HG02870 (cell line): ENCODE data around the gene ABHD15.

Experiments used
- ATAC-seq: cut with Tn5 transposase; IDR thresholded peaks from one replicate; pipeline ENCODE4 v1.9.1; 2021; ENCODE audit warnings: mild to moderate bottlenecking, moderate library complexity; ENCODE audit not compliant: unreplicated experiment

Gene ABHD15, protein sequence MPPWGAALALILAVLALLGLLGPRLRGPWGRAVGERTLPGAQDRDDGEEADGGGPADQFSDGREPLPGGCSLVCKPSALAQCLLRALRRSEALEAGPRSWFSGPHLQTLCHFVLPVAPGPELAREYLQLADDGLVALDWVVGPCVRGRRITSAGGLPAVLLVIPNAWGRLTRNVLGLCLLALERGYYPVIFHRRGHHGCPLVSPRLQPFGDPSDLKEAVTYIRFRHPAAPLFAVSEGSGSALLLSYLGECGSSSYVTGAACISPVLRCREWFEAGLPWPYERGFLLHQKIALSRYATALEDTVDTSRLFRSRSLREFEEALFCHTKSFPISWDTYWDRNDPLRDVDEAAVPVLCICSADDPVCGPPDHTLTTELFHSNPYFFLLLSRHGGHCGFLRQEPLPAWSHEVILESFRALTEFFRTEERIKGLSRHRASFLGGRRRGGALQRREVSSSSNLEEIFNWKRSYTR

DNA sequence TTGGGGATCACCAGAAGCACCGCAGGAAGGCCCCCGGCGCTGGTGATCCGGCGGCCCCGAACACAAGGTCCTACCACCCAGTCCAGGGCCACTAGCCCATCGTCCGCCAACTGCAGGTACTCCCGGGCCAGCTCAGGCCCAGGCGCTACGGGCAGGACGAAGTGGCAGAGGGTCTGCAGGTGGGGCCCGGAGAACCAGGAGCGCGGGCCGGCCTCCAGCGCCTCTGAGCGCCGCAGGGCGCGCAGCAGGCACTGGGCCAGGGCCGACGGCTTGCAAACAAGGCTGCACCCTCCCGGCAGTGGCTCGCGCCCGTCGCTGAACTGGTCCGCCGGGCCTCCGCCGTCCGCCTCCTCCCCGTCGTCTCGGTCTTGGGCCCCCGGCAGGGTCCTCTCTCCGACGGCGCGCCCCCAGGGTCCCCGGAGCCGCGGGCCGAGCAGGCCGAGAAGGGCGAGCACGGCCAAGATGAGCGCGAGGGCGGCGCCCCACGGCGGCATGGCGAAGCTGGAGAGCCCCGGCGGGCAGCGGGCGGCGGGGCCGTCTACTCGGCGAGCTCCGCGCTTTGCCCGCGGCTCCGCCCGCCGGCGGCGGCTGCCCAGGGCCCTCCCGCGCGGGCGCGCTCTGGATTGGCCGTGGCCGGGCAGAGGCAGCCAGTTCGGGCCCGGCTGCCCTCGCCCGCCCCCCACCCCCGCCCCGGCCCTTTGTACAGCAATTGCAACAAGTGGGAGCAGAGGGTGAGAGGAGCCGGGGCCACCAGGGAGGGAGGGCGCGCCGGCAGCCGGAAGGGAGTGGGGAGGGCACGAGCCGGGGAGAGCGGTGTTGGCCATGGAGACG is at the start of gene ABHD15:
Gene ABHD15, minus strand, starts transcription at position 565 of the 831 bp plus-strand sequence. Its CDS starts 71 bp downstream, at position 494.
- no peak for ATAC-seq

DNA sequence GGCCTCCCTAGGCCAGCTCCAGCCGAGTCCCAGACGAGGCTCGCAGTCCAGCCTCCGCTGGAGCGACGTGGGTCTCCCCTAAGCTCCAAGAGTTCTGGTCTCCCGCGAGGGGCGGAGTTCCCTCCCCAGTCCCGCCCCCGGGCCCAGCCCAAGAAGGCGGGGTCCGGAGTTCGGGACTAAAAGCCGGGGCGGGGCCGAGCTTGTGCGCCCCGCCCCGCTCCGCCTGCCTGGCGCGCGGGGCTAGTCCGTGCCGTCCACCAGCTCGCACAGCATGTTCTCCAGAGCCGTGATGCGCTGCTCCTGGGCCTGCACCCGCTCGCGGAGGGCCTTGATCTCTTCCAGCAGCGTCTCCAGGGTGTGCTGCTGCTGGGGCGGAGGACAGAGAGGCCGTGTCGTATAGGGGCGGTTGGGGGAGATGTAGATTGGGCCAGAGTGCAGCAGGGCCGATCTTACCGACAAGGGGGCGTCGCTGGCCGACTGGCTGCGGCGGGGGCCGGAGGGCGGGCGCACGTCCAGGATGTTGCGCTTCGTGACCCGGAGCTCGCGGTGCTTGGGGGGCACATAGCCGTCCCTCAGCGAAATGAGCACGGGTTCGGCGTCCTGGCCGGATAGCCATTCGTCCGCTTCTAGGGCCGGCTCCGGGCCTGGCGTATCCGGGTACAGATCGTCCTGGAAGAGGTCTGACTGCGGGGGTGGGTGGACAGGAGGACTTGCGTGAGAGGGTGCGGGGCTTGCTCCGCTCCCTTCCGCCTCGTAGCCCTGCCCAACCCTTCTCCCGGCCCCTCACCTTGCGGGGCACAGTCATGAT is 48.9 kb upstream of the ABHD15 start:
- ATAC-seq, result peak; percentile 31

DNA sequence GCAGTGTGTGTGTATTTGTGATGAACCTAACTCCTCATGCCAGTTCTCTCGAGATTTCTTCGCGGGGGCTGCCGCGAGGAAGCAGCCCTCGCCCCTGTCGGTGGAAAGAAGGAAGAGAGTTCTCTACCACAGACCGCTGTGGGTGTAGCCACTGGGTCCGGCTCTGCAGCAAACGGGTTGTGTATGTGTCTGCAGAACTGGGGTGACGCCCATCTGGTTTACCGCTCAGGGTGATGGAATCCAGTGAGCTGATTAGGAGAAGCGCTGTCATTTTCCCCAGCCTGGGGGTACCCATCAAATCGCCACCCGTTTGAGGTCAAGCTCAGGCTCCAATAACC is 48.2 kb upstream of the ABHD15 start:
- no peak for ATAC-seq

DNA sequence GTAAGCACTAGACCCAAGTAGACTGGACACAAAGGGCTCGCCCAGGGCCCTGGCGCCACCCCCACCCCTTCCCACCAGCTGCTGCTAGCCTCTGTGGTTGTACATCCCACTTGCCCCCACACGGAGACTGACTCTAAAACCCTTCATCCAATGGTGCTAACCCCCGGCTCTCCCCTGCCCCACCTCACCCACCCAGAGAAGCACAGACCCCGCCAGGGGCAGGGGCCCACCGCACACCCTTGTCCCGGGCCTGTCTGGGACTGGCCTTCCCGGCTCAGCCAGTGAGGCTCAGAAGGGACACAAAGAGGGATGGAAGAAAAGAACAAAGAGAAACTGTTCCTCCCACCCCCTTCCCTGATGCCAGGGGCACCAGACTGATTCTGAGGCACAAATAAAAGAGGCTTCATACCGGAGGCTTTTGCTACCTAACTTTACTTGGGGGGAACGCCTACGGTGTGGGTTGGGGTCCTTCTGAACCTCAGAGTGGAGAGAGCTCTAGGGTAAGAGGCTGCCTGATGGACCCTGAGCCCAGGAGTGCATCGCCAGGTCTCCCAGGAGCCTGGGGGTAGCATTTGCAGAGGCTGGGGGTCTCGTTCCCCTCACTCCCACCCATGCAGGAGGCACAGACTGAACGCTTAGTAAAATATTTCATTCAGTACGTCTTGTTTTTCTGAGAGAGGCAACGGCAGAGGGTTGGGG is 47.7 kb upstream of the ABHD15 start:
- no peak for ATAC-seq

DNA sequence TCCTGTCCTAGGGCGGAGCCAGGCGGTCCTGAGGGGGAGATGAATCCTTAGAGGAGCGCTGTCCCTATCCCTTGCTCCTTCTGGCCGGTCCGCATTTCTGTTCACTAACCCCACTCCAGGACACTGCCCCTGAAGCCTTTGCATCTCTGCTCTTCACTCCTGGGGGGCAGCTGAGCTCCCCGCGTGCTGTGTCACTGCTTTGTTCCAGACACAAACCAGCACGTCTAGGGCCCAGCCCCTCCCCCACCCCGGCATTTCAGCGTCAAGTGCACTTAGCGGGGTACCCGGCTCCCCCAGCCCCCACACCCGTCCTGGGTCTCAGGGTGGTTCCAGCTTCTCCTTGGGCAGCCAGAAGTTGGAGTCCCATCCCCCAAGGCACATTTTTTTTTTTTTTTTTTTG is 47.0 kb upstream of the ABHD15 start:
- no peak for ATAC-seq

DNA sequence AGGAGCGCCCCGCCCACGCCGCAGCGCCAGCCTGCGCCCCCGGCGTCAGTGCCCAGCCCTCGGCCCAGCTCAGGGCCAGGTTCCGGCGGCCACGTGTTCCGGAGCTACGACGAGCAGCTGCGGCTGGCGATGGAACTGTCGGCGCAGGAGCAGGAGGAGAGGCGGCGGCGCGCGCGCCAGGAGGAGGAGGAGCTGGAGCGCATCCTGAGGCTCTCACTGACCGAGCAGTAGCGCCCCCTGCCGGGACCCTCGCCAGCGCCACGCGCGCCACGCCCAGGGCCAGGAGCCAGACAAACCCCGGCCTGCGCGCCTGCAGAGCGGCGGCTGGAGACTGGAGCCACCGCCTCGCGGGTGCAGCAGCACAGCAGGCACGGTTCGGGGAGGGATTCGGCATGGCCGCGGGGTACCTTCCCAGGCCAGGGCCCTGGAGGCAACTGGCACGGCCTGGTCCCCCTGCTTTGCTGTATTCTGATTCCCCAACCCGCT is 46.6 kb upstream of the ABHD15 start:
- ATAC-seq, result no peak

DNA sequence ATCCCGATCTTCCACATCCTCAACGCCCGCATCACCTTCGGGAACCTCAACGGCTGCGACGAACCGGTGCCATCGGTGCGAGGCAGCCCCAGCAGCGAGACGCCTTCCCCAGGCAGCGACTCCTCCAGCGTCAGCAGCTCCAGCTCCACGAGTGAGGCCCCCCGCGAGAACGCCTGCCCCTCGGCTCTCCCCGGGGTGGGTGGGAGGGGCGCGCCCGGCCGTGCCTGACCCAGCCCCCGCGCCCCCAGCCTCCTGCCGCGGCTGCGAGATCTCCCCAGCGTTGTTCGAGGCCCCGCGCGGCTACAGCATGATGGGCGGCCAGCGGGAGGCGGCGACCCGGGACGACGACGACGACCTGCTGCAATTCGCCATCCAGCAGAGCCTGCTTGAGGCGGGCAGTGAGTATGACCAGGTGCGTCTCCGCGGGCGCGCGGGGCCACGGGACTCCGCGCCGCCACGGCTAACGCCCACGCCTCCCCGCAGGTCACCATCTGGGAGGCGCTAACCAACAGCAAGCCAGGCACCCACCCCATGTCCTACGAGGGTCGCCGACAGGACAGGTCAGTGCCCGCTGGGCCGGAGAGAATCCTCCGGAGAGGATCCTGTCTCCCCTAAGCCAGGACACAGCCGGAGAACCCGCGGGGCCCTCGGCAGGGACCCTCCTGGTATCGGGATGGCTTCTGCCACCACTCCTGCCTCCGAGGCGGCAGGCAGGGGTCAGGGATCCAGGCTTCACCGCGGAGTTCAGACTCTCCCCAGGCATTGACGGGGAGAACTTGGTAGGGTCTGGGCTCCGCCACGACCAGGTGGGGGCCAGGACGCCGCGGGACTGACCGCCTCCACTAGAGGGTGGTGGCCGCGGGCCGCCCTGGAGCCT is 45.8 kb upstream of the ABHD15 start:
- no peak for ATAC-seq

DNA sequence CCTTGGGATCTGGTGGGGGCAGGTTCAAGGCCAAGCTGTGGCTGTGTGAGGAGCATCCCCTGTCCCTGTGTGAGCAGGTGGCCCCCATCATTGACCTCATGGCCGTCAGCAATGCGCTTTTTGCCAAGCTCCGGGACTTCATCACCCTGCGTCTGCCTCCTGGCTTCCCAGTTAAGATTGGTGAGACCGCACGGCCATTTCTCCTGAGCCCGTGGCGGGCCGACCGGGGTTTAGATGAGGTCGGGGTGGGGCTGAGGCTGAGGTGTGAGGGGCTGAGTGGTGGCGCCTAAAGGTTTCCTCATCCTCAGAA is 45.2 kb upstream of the ABHD15 start:
- no peak for ATAC-seq

DNA sequence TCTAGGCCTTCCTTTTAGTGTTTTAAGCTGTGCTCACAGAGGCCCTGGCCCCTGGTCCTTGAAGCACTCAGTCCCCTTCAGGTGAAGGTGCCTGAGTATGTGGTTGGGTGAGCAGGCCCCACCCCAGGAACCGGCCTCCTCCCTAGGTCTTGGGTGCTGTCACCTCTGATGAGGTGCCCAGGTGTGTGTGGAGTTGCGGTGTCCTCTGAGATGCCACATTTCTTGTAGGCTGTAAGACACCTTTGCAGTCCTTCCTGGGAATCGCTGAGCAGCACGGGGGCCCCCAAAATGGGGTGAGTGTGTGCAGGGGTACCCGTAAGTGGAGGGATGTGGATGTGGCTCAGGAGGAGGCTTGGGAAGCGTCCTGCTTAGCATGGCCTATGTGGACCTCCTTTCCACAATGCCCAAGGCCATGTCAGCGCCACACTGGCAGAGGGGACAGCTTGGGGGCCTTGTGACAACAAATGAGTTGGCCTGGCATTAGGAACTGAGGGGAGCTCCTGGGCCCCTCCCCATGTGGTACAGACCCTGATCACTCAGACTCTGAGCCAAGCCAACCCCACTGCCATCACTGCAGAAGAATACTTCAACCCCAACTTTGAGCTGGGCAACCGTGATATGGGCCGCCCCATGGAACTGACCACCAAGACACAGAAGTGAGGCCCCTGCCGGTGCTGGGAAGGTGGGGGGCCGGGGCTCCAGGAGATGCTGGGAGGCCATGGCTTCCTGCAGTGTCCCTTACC is 44.7 kb upstream of the ABHD15 start:
- no peak for ATAC-seq

DNA sequence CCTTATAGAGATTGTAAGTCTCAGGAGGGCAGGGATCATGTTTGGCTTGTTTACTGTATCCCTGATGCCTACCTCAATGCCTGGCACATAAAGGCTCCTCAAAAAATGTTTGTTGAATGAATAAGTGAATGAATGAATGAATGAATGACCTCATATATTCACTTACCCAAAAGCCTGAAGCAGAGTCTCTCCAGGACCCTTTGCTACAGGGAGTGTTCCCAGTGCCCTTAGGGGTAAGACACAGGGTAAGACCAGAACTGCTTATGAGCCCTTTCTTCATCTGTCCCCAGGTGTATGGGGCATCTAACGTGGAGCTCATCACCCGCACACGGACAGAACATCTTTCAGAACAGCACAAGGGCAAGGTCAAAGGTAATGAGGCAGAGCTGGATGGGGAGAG is 43.6 kb upstream of the ABHD15 start:
- no peak for ATAC-seq

DNA sequence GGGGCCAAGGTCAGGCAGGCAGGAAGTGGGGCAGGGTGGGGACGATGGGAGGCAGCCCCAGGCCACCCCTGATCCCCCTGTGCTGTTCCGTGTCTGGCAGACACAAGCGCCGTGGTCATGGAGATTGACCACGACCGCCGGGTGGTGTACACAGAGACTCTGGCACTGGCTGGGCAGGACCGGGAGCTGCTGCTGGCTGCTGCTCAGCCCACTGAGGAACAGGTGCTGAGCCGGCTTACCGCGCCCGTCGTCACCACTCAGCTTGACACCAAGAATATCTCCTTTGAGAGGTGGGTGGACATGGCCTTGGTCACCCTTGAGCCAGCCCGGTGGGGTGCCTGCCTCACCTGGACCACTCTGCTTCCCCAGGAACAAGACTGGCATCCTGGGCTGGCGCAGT is 42.1 kb upstream of the ABHD15 start:
- ATAC-seq, result no peak

DNA sequence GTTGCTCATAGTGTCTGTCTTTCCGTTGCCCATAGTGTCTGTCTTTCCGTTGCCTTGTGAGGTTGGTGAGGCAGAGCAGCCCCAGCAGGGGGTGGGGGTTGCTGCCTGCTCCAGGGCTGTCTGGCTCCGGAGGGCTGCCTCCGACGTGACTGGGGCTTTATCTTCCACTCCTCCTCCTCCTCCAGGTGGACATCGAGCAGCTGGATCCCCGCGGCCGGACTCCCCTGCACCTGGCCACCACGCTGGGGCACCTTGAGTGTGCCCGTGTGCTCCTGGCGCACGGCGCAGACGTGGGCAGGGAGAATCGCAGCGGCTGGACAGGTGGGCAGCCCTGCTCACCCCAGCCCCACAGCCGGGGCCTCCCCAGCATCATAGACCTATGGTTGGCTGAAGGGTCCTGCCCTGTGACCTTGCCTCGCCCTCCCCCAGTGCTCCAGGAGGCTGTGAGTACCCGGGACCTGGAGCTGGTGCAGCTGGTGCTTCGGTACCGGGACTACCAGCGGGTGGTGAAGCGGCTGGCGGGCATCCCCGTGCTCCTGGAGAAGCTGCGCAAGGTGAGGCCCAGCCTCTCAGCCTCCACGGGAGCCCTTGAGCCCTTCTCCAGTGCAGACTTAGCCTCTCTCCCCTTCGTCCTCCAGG is 40.8 kb upstream of the ABHD15 start:
- no peak for ATAC-seq

DNA sequence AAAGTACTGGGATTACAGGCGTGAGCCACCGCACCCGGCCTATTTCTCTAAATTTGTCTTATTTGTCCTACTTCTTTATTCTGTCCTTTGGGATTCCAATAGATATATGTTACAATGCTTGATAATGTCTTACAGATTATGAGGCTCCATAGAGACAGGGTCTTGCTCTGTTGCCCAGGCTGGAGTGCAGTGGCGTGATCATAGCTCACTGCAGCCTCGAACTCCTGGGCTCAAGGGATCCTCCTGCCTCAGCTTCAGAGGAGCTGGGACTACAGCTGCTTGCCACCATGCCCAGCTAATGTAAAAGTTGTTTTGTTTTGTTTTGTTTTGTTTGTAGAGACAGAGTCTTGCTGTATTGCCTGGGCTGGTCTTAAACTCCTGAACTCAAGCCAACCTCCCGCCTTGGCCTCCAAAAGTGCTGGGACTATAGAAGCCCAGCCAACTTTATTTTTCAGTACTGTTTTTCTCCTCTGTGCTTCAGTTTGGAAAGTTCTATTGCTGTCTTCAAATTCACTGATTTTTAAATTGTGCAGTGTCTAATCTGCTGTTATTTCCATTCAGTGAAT is 36.4 kb upstream of the ABHD15 start:
- no peak for ATAC-seq

DNA sequence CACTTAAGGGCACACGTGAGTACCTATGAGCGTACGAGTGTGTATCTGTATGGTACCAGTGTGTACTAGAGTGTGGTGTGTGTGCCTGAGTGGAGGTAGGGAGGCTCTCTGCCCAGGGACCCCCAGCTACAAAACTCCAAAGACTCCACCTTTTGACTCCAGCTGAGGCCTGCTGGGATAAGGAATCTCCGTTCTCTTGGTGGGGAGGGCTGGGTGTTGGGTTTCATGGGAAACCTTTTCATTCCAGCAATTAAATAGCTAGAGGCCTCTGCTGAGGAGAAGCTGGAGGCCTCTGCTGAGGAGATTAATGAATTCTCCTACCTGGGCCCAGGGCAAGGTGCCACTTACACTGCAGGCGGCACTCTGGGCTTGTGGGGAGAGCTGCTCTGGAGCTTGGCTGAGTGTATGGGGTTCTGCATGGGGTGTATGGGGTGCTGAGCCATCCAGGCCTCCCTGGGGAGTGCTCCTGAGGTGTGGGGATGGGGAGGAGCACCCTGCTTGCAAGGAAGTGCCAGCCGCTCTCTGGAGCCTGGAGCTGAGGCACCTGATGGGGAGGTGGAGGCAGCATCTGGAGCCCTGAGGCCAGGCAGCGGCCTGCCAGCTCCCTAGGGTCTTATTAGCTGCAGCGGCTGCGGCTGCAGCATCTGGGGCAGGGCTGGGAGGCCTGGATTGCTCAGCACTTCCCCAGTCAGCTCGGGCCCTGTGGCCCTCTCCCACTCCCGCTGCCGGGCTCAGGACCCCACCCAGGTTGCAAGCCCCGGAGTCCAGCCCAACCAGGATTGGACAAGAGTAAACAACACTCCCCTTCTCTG is 30.7 kb upstream of the ABHD15 start:
- no peak for ATAC-seq

DNA sequence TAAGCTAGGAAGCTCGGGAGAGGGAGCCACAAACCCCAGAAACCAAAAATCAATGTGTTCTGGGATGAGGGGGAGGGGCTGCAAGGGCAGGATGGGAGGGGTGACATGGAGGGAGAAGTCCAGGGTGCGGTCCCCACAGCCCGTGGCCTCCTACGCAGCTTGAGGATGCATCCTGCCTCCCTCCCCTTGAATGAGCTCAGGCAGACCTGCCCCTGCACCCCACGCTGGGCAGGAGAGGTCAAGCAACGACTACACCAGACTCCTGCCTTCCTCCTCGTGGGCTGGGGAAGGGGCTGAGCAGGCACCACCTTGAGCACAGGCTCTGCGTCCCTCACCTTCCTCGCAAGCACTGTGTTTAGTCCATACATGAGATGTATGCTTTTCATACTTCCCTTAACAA is 30.0 kb upstream of the ABHD15 start:
- ATAC-seq, result no peak

DNA sequence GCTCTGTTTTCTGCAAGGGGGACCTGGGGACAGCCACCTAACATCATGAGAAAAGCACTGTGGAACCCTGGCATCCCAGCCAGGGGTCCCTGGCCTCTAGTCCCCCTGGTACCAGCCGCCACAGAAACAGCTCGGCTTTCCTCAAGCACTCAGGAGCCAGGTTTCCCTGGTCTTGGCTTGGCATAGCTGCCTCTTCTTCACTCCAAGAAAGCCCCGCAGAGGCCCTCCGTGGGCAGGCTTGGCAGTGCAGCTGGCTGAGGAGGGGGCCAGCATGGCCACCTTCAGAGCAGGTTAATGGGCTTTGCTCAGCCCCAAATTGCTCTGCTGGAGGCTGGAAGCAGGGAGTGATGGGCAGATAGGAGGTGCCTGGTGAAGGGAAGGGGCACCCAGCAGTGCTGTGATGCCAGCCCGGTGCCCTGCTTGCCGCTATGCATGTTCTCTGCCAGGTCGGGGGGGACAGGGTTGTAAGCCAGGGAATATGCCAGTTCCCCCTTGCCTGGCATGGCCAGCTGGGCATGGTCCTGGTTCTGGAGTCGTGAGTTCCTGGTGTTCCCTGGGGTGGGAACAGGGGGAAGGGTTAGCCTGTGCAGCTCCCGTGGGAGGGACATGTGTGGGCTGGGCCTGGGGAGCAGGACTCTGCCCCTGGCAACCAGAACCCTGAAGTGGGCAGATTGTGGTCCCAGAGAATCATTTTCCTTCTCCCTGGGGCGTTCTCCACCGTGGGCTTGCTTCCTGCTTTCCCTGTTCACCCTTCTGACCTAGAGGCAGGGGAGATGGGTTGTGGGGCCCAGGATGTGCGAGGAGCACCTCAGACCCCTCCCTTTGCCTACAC is 29.3 kb upstream of the ABHD15 start:
- ATAC-seq, result no peak
